ENCODE results near the gene FDX2. TPM values are rescaled to one million over a fixed set of nuclear protein-coding genes. Genes with fewer than 3 reads are reported as not detected.

FDX2 gene
- total RNA-seq, 1 experiment from 2014 or later: 25.5 TPM

- TF ChIP-seq REST (IDR thresholded peaks at IDR 0.05; ENCODE audit: insufficient read depth in 1 of 2, low read depth in 2 of 2, low read length in 1 of 2) (no peak), CTCF (IDR thresholded peaks at IDR 0.05) (no peak), SIN3A (IDR thresholded peaks at IDR 0.05; ENCODE audit: borderline replicate concordance, insufficient read depth, low read depth, low read length) (no peak), POLR2AphosphoS5 (IDR thresholded peaks at IDR 0.05; ENCODE audit: low read depth, low read length) (no peak), TCF7L2 (IDR thresholded peaks at IDR 0.05; ENCODE audit: low read depth, low read length) (no peak)
- Histone ChIP-seq H3K27ac (ENCODE audit: low read length) (peak overlapping the region; percentile 91), H3K4me1 (ENCODE audit: control insufficient read depth, insufficient read depth, low read length) (peaks cover 4% of the 10 kb centered on the region), H3K27me3 (ENCODE audit: control insufficient read depth, insufficient read depth, low read length) (no peaks in the 10 kb centered on the region), H3K9me3 (ENCODE audit: control insufficient read depth, insufficient read depth, low read depth, low read length) (no peaks in the 10 kb centered on the region), H3K36me3 (ENCODE audit: control insufficient read depth, insufficient read depth, low read length) (no peaks in the 10 kb centered on the region; the same call in 1 of the 2 replicates), H3K4me3 (ENCODE audit: low read depth in 2 of 2, low read length in 2 of 2) (peak overlapping the region; percentile 55 to 83)
- no TSS peak for BruUV-seq (replicated peaks)
- DNase-seq (ENCODE audit: low read depth, low spot score): no peak
- ATAC-seq: peak; percentile 57
- CTCF ChIA-PET: interaction anchor here (1.0 to 2.6 kb wide), 3 partner anchors 11 to 119 kb away, joined by 3 to 17 read pairs (median 6); no protein-coding TSS in a partner anchor
- intact Hi-C loops (cut with micrococcal nuclease; ENCODE audit: unreplicated experiment): loop anchor here (5.0 kb wide), 1 partner anchor 117 kb away; no protein-coding TSS in a partner anchor
- in situ Hi-C loops (cut with HindIII; ENCODE audit: low pct_unique_long_range_greater_than_20kb, low sequenced_read_pairs): no loop called here
- POLR2A ChIA-PET: interaction anchor here (1.8 to 2.1 kb wide), 2 partner anchors 17 to 19 kb away, joined by 8 to 11 read pairs; partner anchors contain the start of genes ICAM4 and ICAM5
Observed at GRCh38 chr19:10270180-10270615, 45.6 kb downstream of the FDX2 start.

- in situ Hi-C loops (cut with HindIII; ENCODE audit: low pct_unique_long_range_greater_than_20kb, low sequenced_read_pairs): no loop called here
- peaks cover 4% of the 10 kb centered on the region for H3K4me1 ChIP-seq (ENCODE audit: control insufficient read depth, insufficient read depth, low read length)
- peak; percentile 96 for TF ChIP-seq CTCF (IDR thresholded peaks at IDR 0.05)
- TF ChIP-seq TCF7L2 (IDR thresholded peaks at IDR 0.05; ENCODE audit: low read depth, low read length): no peak
- TF ChIP-seq SIN3A (IDR thresholded peaks at IDR 0.05; ENCODE audit: borderline replicate concordance, insufficient read depth, low read depth, low read length): no peak
- TF ChIP-seq REST (IDR thresholded peaks at IDR 0.05; ENCODE audit: insufficient read depth in 1 of 2, low read depth in 2 of 2, low read length in 1 of 2): no peak
- no peak for TF ChIP-seq POLR2AphosphoS5 (IDR thresholded peaks at IDR 0.05; ENCODE audit: low read depth, low read length)
- H3K9me3 ChIP-seq (ENCODE audit: control insufficient read depth, insufficient read depth, low read depth, low read length): no peaks in the 10 kb centered on the region
- BruUV-seq (replicated peaks): no TSS peak
- peak overlapping the region; percentile 91 for H3K27ac ChIP-seq (ENCODE audit: low read length)
- DNase-seq (ENCODE audit: low read depth, low spot score) (peak; percentile 33), ATAC-seq (peak; percentile 70)
- H3K36me3 ChIP-seq (ENCODE audit: control insufficient read depth, insufficient read depth, low read length): no peaks in the 10 kb centered on the region
- peak overlapping the region; percentile 55 to 83 for H3K4me3 ChIP-seq (ENCODE audit: low read depth in 2 of 2, low read length in 2 of 2)
- intact Hi-C loops (cut with micrococcal nuclease; ENCODE audit: unreplicated experiment): loop anchor here (5.0 kb wide), 1 partner anchor 118 kb away; no protein-coding TSS in a partner anchor
- CTCF ChIA-PET: interaction anchor here (0.7 to 2.6 kb wide), 4 partner anchors 11 to 454 kb away, joined by 3 to 17 read pairs (median 4); partner anchors contain the start of gene ICAM5
- POLR2A ChIA-PET: no interaction called here
- H3K27me3 ChIP-seq (ENCODE audit: control insufficient read depth, insufficient read depth, low read length): no peaks in the 10 kb centered on the region
Observed at GRCh38 chr19:10269333-10270179, 46.3 kb downstream of the FDX2 start.

All from Panc1 (cell line).